GM12872 (cell line): ENCODE measurements around the gene PCDH9.

ENCODE experiments used
- TF ChIP-seq, protein P1 (sequence below): IDR thresholded peaks from 3 replicates; pipeline ENCODE4 v1.5.1; 2011; ENCODE audit warnings: low read depth, mild to moderate bottlenecking, low read length, moderate library complexity; ENCODE audit not compliant: insufficient read depth

PCDH9 gene

DNA sequence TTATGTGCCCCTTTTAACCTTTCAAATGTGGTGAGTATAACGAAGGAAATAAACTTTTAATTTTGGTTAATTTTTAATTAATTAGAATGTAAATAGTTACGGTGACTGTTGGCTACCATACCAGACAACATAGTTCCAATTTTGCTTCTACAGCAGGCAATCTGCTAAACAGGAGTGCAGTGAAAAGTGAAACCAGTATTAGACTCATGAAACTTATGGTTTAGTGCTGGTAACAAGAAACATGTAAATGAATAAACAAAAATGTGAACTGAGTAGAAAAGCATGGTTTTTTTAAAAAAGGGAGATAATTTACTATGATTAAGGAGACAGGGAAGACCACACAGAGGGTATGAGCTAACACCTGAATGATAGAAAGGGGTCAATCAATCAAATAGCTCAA, 478.4 kb downstream of the PCDH9 start:
- TF ChIP-seq, protein P1, sequence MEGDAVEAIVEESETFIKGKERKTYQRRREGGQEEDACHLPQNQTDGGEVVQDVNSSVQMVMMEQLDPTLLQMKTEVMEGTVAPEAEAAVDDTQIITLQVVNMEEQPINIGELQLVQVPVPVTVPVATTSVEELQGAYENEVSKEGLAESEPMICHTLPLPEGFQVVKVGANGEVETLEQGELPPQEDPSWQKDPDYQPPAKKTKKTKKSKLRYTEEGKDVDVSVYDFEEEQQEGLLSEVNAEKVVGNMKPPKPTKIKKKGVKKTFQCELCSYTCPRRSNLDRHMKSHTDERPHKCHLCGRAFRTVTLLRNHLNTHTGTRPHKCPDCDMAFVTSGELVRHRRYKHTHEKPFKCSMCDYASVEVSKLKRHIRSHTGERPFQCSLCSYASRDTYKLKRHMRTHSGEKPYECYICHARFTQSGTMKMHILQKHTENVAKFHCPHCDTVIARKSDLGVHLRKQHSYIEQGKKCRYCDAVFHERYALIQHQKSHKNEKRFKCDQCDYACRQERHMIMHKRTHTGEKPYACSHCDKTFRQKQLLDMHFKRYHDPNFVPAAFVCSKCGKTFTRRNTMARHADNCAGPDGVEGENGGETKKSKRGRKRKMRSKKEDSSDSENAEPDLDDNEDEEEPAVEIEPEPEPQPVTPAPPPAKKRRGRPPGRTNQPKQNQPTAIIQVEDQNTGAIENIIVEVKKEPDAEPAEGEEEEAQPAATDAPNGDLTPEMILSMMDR = no peak

DNA sequence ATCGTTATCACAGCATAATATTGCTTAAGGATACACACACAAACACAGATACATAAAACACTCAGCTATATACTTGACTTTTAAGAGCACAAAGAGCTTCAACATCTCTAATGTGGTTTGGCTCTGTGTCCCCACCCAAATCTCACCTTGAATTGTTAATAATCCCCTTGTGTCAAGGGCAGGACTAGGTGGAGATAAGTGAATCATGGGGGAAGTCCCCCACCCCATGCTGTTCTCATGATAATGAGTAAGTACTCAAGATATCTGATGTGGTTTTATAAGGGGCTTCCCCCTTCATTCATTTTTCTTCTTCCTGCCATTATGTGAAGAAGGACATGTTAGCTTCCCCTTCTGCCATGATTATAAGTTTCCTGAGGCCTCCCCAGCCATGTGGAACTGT, 481.4 kb downstream of the PCDH9 start:
- TF ChIP-seq, protein P1 = no peak

DNA sequence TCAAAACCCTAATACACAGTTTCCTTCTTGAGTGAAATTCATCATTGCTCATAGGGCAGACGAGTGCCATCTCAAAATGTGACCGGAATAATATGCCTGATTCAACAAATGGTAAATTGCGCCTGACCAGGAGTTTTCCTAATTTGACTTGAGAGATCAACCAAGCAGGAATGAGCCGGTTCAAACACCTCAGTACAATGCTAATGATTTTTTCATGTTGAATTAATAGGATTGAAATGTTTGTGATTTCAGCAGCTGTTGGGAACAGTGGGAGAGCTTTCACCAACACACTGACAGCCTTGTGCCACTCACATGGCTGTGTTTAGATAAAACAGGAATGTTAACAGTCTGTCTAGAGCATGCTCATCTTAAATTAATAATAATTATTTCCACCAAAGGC, 484.8 kb downstream of the PCDH9 start:
- TF ChIP-seq, protein P1 = no peak

DNA sequence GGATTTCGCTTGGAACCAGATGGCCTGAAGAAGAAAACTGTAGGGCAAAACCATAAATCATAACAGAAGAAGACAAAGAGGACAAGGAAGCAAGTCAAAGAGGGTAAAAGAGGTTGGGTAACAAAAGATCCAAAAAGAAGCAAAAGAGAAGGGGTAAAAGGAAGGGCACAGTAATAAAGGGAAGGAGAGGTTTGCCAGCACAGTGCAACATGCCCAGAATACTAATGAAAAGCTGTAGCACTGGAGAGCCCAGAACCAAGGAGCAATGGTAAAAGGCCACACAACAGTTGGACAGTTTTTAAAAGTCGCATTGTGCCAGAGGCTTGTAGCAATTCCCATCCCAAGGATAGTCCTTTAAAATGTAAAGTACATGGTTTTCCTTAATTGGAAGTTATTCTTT, 506.6 kb downstream of the PCDH9 start:
- TF ChIP-seq, protein P1 = no peak

DNA sequence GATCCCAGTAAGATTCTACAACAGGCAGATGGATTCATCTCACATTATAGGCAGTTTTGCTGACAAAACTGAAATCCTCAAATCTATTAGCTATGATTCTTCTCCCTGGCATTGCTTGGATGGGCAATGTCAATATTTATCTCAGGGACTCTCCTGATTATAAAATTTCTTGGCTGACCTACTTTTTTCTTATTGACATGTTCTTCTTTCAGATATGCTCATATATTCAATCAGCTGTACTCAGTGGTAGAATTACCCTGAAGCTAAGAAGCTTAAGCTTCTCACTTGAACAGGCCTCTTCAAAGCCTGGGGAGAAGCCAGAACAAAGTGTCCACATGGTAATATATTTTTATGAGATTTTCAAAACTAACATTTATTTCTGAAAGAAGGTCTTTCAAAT, 513.6 kb downstream of the PCDH9 start:
- TF ChIP-seq, protein P1 = no peak

DNA sequence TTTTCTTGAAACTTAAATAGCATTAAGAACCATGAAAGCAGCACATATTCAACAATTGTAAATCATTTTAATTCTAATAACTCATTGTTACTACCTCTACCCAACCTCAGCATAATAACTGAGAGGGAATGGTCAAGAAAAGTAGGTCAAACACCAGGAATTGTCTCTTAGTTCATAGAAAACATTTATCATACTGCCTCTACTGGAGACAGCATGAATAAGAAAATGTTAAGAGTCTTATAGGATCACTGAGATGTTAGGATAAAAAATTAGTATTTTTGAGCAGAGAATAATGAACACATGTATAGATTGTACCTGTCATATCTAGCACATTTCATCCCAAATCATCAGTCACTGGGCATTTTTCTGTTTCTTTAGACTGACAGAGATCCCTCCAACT, 515.3 kb downstream of the PCDH9 start:
- TF ChIP-seq, protein P1 = no peak; the same call in 2 of the 3 replicates

DNA sequence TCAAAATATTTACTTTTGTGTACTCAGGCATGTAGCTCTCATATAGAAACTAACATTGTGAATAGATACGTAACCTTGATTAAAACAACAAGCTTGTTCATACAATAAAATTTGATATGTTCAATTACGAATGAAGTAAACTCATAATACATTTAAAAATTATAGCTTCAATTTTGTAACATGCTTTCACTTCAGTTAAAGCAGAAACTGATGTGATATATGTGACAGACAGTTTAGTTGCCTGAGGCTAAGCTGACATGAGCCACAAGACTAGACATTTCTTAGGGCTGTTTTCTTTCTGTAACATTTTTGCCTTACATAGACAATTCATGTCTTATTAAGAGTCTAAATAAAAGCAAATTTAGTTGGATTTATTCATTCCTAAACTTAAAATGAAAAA, 526.0 kb downstream of the PCDH9 start:
- TF ChIP-seq, protein P1 = no peak

DNA sequence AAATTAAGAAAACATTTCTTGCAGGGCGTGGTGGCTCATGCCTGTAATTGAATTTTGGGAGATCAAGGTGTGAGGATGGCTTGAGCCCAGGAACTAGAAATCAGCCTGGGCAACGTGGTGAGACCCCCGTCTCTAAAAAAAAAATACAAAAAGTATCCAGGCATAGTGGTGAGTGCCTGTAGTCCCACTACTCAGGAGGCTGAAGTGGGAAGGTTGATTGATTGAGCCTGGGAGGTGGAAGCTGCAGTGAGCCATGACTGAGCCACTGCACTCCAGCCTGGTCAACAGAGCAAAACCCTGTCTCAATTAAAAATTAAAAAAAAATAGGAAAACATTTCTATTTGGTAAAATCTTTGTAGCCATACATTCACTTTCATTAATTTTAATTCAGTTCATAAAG, 526.5 kb downstream of the PCDH9 start:
- TF ChIP-seq, protein P1 = no peak
